ENCODE data around the gene DNAJA4.

DNA sequence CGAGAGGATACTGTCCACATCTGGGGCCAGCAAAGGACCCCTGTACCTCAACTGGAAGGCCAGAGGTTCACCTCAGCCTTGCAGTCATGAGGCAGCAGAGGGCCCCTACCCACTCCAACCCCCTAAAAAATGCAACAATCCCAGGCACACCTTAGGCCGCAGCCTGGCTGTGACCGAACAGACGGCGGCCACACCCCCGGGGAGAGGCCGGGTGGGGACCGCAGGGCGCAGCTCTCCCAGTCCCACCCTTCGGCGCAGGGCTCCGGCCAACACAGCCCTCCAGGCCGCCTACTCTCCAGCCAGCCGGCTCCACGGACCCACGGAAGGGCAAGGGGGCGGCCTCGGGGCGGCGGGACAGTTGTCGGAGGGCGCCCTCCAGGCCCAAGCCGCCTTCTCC lies 457 bp upstream of the DNAJA4 start:
- TF ChIP-seq, protein P1, sequence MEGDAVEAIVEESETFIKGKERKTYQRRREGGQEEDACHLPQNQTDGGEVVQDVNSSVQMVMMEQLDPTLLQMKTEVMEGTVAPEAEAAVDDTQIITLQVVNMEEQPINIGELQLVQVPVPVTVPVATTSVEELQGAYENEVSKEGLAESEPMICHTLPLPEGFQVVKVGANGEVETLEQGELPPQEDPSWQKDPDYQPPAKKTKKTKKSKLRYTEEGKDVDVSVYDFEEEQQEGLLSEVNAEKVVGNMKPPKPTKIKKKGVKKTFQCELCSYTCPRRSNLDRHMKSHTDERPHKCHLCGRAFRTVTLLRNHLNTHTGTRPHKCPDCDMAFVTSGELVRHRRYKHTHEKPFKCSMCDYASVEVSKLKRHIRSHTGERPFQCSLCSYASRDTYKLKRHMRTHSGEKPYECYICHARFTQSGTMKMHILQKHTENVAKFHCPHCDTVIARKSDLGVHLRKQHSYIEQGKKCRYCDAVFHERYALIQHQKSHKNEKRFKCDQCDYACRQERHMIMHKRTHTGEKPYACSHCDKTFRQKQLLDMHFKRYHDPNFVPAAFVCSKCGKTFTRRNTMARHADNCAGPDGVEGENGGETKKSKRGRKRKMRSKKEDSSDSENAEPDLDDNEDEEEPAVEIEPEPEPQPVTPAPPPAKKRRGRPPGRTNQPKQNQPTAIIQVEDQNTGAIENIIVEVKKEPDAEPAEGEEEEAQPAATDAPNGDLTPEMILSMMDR (IDR thresholded peaks at IDR 0.05), result no peak
- TF ChIP-seq POLR2A (IDR thresholded peaks at IDR 0.05), result no peak

Data from vagina (tissue), 2 donors.